Measurements from ENCODE around the gene HNRNPH2. TPM values are rescaled to one million over a fixed set of nuclear protein-coding genes. Genes with fewer than 3 reads are reported as not detected.

HNRNPH2 gene
- total and polyA plus RNA-seq, 2 experiments from 2014 or later: 59.2 to 80.1 TPM

- Mint-ChIP-seq H3K27me3 (ENCODE audit: insufficient read depth, low read depth, poor library complexity) (peaks cover 6% of the 10 kb centered on the region), H3K4me3 (peak overlapping the region; percentile 93), H3K36me3 (ENCODE audit: low read depth) (peaks cover 22% of the 10 kb centered on the region), H3K9me3 (no peaks in the 10 kb centered on the region), H3K27ac (peak overlapping the region; percentile 98), H3K4me1 (peaks cover 13% of the 10 kb centered on the region; the same call in 2 of the 3 replicates)
- no peak overlapping the region for H2AFZ ChIP-seq
- no peaks in the 10 kb centered on the region for H3F3A ChIP-seq (replicated peaks; ENCODE audit: low read depth)
- H3K36me3 ChIP-seq (ENCODE audit: insufficient read depth): no peaks in the 10 kb centered on the region
- no peaks in the 10 kb centered on the region for H3K27me3 ChIP-seq (ENCODE audit: insufficient read depth)
- DNase-seq (ENCODE audit: low spot score): no peak
- peak; percentile 17 for ATAC-seq
- H3K27ac ChIP-seq (ENCODE audit: low read depth): peak overlapping the region; percentile 75
- H3K79me2 ChIP-seq (replicated peaks; ENCODE audit: insufficient read depth): peaks cover 71% of the 10 kb centered on the region
- no peak for TF ChIP-seq JUNB (IDR thresholded peaks at IDR 0.05; ENCODE audit: unreplicated experiment)
- TF ChIP-seq NANOG (IDR thresholded peaks at IDR 0.05; ENCODE audit: borderline replicate concordance): no peak
- no peak for TF ChIP-seq ETS1 (IDR thresholded peaks at IDR 0.05)
- no peak for TF ChIP-seq ZNF114 (CRISPR knock-in tag; IDR thresholded peaks at IDR 0.05)
- TF ChIP-seq STAT1 (IDR thresholded peaks at IDR 0.05; ENCODE audit: unreplicated experiment): no peak
- TF ChIP-seq EZH2 (IDR thresholded peaks at IDR 0.05; ENCODE audit: low read depth, unreplicated experiment): no peak
- TF ChIP-seq REST (IDR thresholded peaks at IDR 0.05; ENCODE audit: unreplicated experiment): no peak
- no peak for TF ChIP-seq ZNF462 (CRISPR knock-in tag; IDR thresholded peaks at IDR 0.05)
- TF ChIP-seq POLR2AphosphoS5 (IDR thresholded peaks at IDR 0.05; ENCODE audit: low read depth): no peak
- TF ChIP-seq EZH2phosphoT487 (IDR thresholded peaks at IDR 0.05; ENCODE audit: unreplicated experiment): no peak
- no peak for TF ChIP-seq CREB1 (CRISPR knock-in tag; IDR thresholded peaks at IDR 0.05; ENCODE audit: low read depth)
- H3K9me2 ChIP-seq (ENCODE audit: insufficient read depth): no peaks in the 10 kb centered on the region
- H3K4me1 ChIP-seq (ENCODE audit: insufficient read depth): 0 out of 2 replicates have a peak, but pooled peaks cover 2% of the 10 kb centered on the region
- H3K4me3 ChIP-seq: peak overlapping the region; percentile 85
- peak overlapping the region; percentile 90 for H3K4me2 ChIP-seq
- no peaks in the 10 kb centered on the region for H4K20me1 ChIP-seq (replicated peaks; ENCODE audit: insufficient read depth)
These were observed 765 bp upstream of the HNRNPH2 start for GRCh38 chrX:101407167-101407747.
